T-helper 2 cell (primary cell): ENCODE results near the gene NEDD4.
"Not testable (repeated sequence)": the region's sequence is repeated elsewhere in the genome, so short reads cannot be mapped to it uniquely, and the experiment has no call there.

Experiments used
- DNase-seq, 5 experiments: peaks; one replicate each; pipeline versions ENCODE4 v3.0.0 to v3.0.0-alpha.2; 2012 to 2022

NEDD4 gene

DNA sequence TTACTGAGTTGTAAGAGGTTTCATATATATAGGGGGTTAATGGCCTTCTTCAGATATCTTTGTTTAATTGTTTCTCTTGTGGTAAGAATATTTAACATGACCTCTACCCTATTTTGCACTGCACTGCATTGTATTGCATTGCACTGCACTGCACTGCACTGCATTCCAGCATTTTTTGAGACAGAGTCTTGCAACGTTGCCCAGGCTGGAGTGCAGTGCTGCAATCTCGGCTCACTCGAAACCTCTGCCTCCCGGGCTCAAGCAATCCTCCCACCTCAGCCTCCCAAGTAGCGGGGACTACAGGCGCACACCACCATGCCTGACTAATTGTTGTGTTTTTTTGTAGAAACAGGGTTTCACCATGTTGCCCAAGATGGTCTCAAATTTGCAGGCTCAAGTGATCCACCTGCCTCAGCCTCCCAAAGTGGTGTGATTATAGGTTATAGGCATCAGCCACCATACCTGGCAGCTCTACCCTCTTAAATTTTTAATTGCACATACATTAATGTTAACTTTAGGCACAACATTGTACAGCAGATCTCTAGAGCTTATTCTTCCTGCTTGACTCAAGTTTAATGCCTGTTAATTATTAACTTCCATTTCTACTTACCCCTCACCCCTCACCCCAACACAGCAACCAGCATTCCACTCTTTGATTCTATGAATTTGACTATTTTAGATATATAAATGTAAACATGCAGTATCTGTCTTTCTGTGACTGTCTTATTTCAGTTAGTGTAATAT, 38.4 kb downstream of the NEDD4 start:
- no peak for DNase-seq

DNA sequence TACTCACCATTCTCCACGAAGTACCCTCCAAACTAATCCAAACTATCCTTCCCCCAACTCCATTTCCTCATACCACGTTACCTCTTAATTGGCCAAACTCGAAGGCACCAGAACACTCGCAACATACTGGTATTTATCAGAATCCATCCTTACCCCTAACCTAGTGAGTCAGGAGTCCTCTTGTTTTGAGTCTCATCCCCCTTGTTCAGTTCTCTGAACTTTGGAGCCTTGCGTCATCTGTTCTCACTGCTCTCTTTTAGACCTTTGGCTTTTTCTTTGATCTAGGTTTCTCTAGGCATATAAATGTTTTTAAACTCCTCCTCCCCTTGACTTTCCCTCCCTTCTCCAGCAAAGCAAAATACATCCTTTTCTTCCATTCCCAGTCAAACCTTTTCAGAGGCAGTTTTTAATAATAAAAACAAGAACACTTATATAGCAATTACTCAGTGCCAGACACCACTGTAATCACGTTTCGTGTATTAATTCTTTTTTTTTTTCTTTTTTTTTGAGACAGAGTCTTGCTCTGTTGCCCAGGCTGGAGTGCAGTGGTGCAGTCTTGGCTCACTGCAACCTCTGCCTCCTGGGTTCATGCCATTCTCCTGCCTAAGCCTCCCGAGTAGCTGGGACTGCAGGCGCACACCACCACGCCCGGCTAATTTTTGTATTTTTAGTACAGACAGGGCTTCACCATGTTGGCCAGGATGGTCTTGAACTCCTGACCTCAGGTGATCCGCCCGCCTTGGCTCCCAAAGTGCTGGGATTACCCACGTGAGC, 40.7 kb downstream of the NEDD4 start:
- DNase-seq = not testable (repeated sequence)

DNA sequence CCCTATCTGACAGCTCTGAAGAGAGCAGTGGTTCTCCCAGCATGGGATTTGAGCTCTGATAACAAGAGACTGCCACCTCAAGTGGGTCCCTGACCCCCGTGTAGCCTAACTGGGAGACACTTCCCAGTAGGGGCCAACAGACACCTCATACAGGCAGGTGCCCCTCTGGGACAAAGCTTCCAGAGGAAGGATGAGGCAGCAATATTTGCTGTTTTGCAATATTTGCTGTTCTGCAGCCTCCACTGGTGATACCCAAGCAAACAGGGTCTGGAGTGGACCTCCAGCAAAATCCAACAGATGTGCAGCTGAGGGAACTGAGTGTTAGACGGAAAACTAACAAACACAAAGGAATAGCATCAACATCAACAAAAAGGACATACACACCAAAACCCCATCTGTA, 48.8 kb downstream of the NEDD4 start:
- not testable (repeated sequence) for DNase-seq

DNA sequence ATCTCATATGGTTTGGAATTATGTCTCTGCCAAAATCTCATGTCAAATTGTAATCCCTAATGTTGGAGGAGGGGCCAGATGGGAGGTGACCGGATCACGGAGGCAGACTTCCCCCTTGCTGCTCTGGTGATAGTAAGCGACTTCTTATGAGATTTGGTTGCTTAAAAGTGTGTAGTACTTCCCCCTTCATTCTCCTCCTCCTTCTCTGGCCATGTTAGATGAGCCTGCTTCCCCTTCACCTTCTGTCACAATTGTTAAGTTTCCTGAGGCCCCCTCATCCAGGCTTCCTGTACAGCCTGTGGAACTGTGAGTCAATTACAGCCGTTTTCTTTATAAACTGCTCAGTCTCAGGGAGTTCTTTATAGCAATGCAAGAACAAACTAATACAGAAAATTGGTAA, 51.1 kb downstream of the NEDD4 start:
- DNase-seq = no peak

DNA sequence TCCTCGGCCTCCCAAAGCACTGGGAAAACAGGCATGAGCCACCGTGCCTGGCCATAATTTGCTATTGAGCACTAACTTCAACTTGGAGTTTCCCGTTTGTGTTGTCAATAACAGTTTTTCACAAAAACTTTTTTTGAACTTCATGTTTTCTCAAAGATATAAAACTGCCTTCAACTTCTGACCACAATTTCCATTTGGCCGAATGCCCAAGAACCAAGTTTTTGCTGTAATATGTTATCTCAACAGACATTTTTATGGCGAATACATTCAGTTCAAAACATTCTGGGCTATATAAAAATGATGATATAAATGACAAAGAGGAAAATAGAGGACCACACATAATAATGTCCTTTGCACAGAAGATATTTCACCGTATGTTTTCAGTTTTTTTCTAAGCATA, 56.4 kb downstream of the NEDD4 start:
- no peak for DNase-seq

DNA sequence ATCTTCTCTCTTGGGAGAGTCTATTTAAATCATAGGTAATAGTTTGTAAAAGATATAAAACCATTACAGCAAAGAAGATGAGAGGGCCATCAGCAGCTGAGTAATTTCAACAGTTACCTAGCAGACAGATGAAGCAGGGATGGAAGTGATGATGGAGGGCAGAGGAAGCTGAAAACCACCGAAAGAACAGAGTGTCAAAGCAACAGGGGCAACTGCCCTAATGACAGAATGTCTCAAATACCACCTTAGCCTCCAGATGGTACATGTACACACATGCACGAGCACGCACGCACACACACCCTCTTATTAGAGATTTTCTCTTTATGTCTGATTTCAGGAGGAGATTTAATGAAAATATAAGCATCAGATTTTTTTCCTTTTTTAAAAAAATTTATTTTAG, 64.5 kb downstream of the NEDD4 start:
- DNase-seq = peak in 1 of 5 experiments; percentile 20

DNA sequence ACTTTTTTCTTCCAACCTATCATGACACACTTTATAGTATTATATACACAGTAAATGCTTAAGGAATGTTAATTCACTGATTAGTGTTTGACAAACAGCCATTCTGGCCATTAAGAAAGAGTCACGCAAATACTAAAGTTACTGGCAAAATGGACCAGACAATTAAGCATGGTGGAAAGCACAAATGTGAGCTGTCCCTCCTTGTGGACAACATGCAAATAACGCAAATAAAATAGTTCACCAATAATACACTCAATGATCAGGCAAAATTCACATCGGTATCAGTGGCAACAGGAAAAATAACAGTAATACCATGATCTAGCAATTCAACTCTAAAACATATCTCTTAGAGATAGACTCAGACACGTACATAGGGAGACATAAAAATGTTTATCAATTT, 71.7 kb downstream of the NEDD4 start:
- no peak for DNase-seq

DNA sequence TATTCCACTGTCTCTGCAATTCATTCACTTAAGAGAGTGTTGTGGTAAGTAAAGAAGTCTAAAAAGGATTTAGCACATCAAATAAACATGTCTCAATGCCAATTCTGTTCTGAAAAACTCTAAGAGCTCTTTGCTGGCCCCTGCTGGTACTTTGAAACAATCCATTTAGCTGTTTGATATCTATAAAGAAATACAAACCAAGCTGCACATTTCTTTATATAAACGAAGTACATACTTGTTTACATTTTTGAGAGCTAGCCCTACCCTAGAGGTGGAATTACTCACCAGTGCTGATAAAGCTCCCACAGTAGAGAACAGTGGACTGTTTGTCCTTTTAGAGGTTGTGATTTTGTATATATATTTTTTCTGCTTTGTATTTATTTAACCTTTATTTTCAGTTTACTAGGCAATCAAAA, 75.5 kb downstream of the NEDD4 start:
- peak in 1 of 5 experiments; percentile 27 for DNase-seq

DNA sequence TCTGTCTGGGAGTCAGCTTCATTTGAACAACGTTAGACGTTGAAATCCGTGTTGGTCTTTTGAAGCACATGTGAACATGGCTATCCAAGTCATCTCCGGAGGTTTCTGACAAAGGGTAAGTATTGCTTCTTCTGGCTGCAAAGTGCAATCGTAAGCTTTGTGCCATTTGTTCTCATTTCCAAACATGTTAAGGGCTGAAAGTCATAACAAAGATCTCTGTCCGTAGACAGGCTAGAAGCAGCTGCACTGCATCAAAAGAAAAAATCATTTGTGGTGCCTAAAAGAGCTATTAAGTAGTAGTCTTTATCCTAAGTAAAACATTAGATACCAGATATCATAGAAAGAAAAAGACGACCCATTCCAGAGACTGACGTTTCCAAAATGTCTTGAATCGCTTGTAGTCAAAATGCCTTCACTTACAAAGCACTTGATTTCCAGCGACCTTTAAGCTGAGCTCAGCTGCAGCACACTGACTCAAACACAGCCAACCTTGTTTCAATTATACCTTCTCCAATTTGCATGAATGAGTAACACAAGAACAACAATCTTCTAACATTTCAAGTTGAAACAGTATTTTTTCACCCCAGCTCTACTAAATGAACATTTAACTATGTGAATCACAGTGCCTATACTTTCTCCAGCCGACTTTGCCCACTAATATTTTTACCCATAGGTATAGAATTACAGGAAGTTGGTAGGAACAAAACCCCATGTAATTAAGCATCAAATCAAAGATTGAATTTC, 76.6 kb downstream of the NEDD4 start:
- DNase-seq = no peak

DNA sequence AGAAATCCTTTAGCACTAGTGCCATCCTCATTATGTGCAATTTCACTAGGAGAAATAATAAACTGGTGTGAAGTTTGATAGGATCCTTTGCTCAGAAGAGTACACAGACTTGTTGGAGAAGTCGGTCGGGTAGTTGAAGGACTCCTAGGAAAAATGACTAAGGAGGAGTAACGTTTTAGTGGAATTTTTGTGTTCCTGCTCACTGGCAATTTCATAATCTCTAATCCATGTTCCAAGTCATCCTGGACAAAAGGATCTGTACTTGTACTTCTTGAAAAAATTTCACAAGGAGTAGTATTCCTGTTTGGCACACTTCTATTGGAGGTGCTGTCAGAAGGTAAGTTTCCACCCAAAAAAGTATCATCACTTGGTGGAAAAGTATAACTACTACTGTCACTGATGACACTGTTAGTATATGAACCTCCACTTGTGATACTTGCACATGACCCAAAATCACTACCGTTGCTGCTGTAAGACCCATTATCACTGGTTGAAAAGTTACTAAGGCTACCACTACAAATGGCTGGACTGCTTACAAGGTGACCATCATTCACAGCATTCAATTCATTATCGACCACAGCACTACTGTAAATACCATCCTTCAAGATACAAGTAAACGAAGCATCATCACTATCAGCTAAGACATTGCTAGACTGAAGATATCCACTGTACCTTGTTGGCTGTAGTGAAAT, 77.4 kb downstream of the NEDD4 start:
- no peak for DNase-seq

DNA sequence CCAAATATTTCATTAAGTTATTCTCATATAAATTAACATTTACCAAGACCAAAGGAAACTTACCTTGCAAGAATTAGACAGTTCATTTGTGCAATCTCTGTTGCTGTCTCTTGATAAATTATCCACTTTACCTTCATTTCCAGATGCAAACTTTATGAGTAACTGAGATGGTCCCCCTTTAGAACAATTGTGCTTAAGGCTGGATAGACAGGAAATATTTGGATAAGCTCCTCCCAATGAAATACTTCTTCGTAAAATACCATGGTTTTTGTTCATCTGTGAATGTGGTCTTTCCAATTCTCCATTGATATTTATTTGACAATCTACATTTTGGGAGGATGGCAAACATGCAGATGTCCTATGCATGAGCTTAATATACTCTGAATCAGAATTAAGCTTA, 78.2 kb downstream of the NEDD4 start:
- no peak for DNase-seq

DNA sequence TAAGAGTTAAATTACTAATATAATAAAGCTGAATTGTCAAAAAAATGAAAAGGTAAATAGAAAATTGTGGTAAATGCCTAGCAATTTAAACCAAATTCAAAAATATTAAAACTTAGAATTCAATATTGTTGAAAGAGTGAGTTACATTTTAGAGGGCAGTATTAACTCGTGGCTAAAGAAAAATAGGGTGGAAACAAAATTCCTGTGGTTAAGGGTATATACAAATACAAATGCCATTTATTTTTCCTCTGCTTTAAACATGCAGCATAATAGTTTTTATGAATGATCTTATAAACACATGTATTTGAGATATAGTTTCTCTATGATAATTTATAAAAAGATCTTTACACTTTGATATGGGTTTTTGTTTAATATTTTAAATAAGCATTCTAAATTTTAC, 79.0 kb downstream of the NEDD4 start:
- no peak for DNase-seq

DNA sequence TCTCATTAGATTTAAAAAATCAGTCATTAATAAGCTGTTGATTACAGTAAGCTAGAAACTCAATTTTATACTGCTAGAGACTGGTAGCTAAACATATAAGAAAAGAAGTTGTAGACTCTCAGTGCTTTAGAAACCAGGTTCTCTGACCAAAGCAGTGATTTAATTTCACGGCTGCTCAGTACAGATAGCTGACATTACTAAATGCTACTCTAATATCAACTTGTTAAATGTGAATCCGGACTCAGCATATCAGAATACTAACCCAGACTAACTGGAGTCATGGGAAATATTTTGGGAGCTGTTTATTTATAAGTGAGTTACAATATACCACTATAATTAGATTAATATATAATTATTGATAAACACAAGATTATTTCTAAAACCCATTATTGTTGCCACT, 80.4 kb downstream of the NEDD4 start:
- DNase-seq = no peak

DNA sequence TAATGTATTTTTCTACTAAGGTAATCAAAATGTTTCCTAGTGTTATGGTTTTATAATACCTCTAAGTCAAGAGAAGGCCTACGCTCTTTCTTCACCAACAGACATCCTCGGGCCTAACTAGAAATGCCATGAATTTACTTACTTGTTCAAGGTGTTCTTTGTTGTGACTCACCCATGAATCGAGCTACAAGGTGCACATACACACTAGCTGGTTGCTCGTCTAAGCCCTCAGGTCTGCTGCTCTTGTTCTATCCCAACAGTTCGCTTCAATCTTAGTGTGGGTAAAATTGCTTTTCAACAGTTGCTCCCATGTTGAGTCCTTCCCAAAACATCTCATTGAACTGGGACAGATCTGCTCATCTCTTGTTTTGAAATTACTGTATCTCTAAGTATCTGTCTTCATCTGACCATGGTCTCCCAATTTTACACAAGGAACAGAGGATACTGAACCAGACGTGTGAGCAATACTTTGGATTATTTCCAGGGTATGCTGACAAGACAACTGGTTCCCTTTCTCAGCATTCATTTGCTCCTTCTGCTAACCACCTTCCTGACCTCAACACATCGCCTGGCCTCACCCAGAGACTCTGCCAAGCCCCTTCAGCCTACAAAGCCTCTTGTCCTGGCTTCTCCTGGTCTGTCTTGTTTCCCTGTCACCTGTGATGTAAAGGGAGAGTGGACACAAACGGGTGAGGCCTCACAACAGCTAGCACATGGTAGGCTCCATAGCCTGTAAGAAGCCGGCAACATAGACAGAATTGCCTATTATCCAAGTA, 84.2 kb downstream of the NEDD4 start:
- no peak for DNase-seq

DNA sequence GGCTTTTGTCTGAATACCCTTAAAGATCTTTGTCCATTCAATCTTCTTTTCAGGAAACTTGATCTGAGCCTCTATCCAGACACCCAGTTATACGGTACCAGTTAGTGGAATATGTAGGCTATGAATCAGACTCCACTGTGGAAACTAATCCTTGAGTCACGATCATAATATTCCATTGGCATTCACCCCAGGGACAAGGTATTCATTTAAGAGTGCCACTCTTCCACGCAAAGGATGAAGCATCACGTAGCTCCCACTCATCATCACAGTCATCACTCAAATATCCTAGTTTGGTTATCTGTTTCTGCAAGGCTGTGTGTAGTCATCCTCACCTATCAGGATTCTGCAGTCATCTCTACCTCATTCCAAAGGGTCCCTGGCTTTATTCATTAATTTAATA, 85.6 kb downstream of the NEDD4 start:
- DNase-seq = no peak

DNA sequence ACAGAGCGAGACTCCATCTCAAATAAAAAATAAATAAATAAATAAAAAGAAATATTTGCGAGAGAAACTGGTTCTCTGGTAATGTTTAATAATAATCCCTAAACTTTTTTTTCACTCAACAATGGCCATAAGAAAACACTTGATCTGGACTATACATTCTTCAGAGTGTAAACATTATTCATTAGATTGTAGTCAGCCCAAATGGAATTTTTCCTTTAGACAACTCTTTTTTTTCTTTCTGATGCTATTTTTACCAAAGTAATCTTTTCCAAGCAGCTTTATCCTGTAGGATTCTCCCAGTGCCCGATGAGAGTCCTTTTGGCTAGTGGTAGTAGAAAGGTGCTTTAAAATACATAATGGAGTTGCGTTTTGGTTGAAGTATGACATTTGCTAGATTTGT, 90.4 kb downstream of the NEDD4 start:
- no peak for DNase-seq

DNA sequence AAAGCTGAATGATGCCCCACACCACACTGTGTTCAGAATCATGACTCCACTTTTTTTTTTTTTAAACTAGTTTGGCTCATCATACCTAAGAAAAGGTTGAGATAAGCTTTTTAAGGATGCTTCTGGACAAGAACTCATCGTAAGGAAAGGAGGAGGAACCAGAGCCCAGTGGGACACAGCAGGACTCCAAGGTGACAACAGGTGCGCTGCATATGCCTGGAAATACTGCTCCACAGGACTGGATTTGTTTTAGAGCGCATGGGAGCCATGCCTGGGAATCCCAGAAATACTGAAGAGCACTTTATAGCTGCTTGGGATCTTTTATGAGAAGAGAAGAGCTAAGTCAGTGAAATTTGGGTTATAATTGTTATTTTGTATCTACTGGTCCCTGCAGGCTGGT, 93.4 kb downstream of the NEDD4 start:
- DNase-seq = no peak

DNA sequence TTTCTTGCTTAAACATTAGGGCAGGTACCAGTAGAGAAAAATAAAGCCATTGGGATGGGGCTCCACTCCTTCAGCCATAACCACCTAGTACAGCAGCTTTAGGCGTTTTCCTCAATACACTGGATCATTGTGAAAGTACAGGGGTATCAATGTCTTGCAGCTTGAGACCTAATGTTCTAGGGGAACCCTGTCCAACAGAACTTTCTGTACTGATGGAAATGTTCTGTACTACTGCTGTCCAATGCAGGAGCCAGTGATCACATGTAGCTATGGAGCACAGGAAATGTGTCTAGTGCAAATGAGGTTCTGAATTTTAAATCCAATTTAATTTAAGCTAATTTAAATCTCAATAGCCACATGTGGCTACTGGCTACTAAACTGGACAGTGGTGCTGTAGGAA, 93.9 kb downstream of the NEDD4 start:
- DNase-seq = no peak

DNA sequence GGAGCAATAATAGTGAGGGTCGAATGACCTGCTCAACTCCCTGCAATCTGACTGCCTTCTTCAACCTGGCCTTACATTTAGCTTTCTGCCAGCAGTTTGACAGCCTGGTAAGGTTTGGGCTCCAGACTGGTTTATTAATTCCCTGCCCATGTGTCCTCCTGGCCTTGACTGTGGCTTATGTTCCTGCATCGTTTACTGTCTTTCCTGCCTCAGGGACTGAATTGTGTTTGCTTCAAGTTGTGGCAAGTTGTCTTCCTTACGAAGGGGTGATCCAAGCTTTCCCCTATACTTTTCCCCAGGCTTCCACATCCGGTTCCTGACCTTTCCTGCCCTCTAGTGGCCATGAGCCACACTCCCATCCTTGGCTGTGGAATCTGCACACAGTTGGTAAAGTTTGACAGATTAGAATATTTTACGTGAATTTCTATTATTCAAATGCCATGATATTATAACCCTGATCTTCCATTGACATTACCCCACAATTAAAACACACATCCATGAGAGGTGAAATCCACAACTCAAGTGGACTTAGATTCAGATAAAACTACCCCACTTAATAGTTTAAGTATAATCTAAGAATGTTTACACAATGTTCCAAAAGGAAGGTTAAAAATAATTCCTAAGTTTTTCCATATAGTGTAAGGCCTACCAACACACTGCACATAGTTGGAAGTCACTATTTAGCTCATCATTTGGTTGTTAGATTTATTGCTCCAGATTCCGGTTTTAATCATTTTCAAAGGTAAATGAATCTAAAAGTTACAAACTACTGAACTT, 95.7 kb downstream of the NEDD4 start:
- DNase-seq = no peak

DNA sequence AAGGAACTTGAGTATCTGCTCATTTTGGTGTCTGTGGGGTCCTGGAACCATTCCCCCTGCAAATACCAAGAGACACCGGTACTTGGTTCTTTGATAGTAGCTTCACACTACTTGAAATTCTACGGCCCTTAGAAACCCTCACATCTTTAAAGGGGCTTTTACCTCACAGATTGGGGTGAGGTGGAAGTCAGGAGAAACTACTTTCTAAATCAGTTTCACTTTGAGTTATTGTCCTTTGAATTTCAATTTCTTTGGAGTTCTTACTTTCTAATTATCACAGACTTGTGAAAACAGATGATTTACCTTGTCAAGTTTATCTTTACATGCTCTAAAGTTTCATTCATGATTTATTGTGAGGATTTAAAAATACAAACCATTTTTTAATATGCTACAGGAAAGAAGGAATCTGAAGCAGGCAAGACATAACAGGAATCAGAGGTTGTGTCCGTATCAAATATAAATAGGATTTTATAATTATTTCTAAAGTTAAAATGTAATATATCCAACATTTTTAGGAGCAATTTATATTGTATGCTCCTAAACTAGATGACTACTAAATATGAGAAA, 98.9 kb downstream of the NEDD4 start:
- DNase-seq = no peak

DNA sequence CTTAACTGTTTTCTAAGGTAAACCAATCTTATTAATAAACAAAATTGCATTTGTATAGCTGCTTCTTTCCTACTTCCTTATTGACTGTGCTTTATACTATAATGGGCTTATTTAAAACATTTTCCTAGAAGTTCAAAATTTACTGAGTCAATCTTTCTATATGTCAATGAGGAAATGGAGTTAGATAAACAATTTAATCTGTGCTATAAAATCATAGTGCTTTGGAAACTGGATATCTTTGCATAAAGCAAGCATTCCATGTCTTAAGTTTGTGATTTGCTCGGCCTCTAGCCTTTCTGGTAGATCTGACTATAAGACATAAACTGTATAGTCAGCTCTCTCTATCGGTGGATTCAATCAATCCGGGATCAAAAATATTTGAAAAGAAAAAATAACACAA, 99.6 kb downstream of the NEDD4 start:
- DNase-seq = no peak
